ENCODE data around the gene USP48. TPM values are rescaled to one million over a fixed set of nuclear protein-coding genes. Genes with fewer than 3 reads are reported as not detected.

Gene USP48
- total RNA-seq, 4 donors from 2014 or later: 23.1 to 92.5 (median 64.4) TPM

GRCh38 chr1:21764615-21765423 lies 18.1 kb downstream of the USP48 start:
- no peak overlapping the region for H3K4me3 ChIP-seq
- TF ChIP-seq POLR2A (IDR thresholded peaks at IDR 0.05): no peak
- TF ChIP-seq CTCF (IDR thresholded peaks at IDR 0.05): no peak

GRCh38 chr1:21763694-21764419 lies 19.1 kb downstream of the USP48 start:
- TF ChIP-seq POLR2A (IDR thresholded peaks at IDR 0.05): no peak
- TF ChIP-seq CTCF (IDR thresholded peaks at IDR 0.05): no peak
- no peak for DNase-seq
- Histone ChIP-seq H3K4me3 (no peak overlapping the region), H3K4me1 (peaks cover 0 to 9% of the 10 kb centered on the region in 2 donors), H3K27me3 (no peaks in the 10 kb centered on the region), H3K9me3 (no peaks in the 10 kb centered on the region), H3K36me3 (no peaks in the 10 kb centered on the region), H3K27ac (peak overlapping the region in 1 of 2 donors; percentile 5)
- intact Hi-C loops (cut with DNase I; ENCODE audit: low total_unique reads): no loop called here

More at GRCh38 chr1:21764615-21765423, 18.1 kb downstream of the USP48 start:
- Histone ChIP-seq H3K27me3 (no peaks in the 10 kb centered on the region), H3K9me3 (no peaks in the 10 kb centered on the region), H3K27ac (peak overlapping the region in 1 of 2 donors; percentile 43), H3K4me1 (peaks cover 0 to 9% of the 10 kb centered on the region in 2 donors), H3K36me3 (no peaks in the 10 kb centered on the region)
- DNase-seq: peak in 1 of 2 donors; percentile 43
- intact Hi-C loops (cut with DNase I; ENCODE audit: low total_unique reads): no loop called here

- no peak overlapping the region for H3K4me3 ChIP-seq
- no peak overlapping the region for H3K27ac ChIP-seq
- intact Hi-C loops (cut with DNase I; ENCODE audit: low total_unique reads): no loop called here
- H3K36me3 ChIP-seq: no peaks in the 10 kb centered on the region
- no peak for TF ChIP-seq POLR2A (IDR thresholded peaks at IDR 0.05)
- no peak for TF ChIP-seq CTCF (IDR thresholded peaks at IDR 0.05)
- peaks cover 0 to 9% of the 10 kb centered on the region in 2 donors for H3K4me1 ChIP-seq
- DNase-seq: no peak
- no peaks in the 10 kb centered on the region for H3K9me3 ChIP-seq
- no peaks in the 10 kb centered on the region for H3K27me3 ChIP-seq
Measured at GRCh38 chr1:21763236-21763635, 19.7 kb downstream of the USP48 start.

GRCh38 chr1:21762022-21762404 lies 20.9 kb downstream of the USP48 start:
- TF ChIP-seq POLR2A (IDR thresholded peaks at IDR 0.05) (no peak), CTCF (IDR thresholded peaks at IDR 0.05) (no peak)
- DNase-seq: no peak
- Histone ChIP-seq H3K36me3 (no peaks in the 10 kb centered on the region), H3K27ac (no peak overlapping the region), H3K4me1 (peaks cover 0 to 9% of the 10 kb centered on the region in 2 donors), H3K4me3 (no peak overlapping the region), H3K27me3 (no peaks in the 10 kb centered on the region), H3K9me3 (no peaks in the 10 kb centered on the region)
- intact Hi-C loops (cut with DNase I; ENCODE audit: low total_unique reads): no loop called here

GRCh38 chr1:21761052-21761451 lies 21.9 kb downstream of the USP48 start:
- intact Hi-C loops (cut with DNase I; ENCODE audit: low total_unique reads): no loop called here
- DNase-seq: no peak
- TF ChIP-seq CTCF (IDR thresholded peaks at IDR 0.05) (no peak), POLR2A (IDR thresholded peaks at IDR 0.05) (no peak)
- Histone ChIP-seq H3K4me1 (peaks cover 0 to 9% of the 10 kb centered on the region in 2 donors), H3K4me3 (no peak overlapping the region), H3K27me3 (no peaks in the 10 kb centered on the region), H3K36me3 (no peaks in the 10 kb centered on the region), H3K9me3 (no peaks in the 10 kb centered on the region), H3K27ac (no peak overlapping the region)
